ENCODE results near the gene HTD2.

Gene HTD2

DNA sequence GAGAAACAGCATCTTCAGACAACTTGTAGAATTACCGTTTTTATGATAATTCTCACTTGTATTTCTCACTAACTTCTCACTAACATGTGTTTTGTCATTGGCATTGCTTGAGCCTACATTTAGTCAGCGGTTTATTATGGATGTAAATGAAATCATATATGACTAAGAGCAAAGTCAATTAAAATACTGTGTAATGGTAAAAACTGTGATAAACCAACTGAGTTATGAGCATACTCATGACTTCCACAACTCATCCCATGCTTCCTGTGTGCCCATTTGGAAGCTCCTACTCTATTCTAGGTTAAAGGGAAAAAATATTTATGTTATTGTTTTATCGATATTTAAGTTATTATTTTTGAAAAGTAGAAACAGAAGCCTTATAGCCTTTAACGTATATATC, 39.1 kb downstream of the HTD2 start:
- TF ChIP-seq, protein P1, sequence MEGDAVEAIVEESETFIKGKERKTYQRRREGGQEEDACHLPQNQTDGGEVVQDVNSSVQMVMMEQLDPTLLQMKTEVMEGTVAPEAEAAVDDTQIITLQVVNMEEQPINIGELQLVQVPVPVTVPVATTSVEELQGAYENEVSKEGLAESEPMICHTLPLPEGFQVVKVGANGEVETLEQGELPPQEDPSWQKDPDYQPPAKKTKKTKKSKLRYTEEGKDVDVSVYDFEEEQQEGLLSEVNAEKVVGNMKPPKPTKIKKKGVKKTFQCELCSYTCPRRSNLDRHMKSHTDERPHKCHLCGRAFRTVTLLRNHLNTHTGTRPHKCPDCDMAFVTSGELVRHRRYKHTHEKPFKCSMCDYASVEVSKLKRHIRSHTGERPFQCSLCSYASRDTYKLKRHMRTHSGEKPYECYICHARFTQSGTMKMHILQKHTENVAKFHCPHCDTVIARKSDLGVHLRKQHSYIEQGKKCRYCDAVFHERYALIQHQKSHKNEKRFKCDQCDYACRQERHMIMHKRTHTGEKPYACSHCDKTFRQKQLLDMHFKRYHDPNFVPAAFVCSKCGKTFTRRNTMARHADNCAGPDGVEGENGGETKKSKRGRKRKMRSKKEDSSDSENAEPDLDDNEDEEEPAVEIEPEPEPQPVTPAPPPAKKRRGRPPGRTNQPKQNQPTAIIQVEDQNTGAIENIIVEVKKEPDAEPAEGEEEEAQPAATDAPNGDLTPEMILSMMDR (IDR thresholded peaks at IDR 0.05; ENCODE audit: low read depth, low read length): no peak

DNA sequence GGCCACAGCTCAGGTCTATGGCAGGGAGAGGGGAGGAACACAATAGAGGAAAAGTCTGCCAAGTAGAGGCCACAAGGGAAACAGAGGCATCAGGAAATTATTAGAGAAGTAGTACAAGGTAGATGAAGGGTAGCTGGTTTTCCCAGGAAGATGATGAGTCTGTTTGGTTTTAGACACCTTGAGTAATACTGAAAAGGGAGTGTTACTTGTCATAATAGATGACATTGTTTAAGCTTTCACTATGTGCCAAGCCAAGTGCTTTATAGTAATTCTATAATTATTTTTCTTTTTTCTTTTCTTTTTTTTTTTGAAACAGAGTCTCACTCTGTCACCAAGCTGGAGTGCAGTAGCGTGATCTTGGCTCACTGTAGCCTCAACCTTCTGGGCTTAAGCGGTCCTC, 40.0 kb downstream of the HTD2 start:
- TF ChIP-seq, protein P1 (IDR thresholded peaks at IDR 0.05; ENCODE audit: low read depth, low read length): no peak
- no peak for DNase-seq (ENCODE audit: extremely low read depth, low read depth)

More for the DNA sequence above, 39.1 kb downstream of the HTD2 start:
- DNase-seq (ENCODE audit: extremely low read depth, low read depth): no peak

DNA sequence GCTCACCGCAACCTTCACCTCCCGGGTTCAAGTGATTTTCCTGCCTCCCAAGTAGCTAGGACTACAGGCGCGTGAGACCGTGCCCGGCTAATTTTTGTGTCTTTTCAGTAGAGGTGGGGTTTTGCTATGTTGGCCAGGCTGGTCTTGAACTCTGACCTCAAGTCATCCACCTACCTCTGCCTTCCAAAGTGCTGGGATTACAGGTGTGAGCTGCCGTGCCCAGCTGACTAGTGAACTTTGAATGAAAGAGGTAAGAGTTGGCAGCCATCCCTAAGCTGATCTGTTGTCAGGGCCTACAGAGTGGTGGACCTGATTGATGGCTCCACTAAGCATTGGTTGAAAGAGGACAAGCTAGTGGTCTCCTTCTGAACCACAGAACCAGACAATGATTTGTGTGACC, 41.7 kb downstream of the HTD2 start:
- TF ChIP-seq, protein P1 (IDR thresholded peaks at IDR 0.05; ENCODE audit: low read depth, low read length): no peak
- no peak for DNase-seq (ENCODE audit: extremely low read depth, low read depth)

DNA sequence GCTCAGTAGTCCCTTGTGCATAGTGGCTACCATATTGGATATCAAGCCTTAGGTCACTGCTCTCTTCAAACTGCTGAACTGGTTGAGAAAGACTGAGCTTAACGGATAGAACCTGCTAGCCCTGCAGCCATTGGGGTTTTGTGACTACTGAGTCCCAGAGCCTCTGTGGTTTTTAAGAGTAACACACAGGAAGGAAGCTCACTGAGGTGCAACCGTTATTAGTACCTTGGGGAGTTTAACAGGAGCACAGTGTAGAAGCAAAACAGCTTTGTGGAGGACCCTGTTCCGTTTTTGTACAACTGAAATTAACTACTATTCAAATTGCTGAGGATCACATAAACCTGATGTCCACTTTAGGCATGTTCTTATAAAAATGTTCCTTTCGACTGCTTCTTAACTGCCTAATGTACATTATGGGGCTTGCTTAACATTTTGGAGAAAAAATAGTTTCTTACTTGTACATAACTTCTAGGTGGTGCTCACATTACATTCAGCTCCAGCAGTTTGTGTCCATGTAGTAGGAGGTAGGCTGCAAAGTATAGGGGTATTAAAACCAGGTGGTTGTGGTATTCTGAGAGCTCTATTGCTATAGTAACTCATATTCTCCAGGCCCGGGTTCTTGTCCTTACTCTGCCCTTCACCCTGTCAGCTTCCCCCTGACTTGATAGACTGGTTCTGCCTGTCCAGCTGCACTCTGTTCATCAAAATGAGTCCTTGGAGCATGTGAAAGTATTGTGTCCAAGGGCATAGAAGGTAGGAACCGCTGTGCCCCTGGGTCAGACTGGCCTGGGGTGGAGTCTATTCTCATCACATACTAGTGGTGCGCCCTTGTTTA, 43.7 kb downstream of the HTD2 start:
- TF ChIP-seq, protein P1 (IDR thresholded peaks at IDR 0.05; ENCODE audit: low read depth, low read length): no peak
- no peak for DNase-seq (ENCODE audit: extremely low read depth, low read depth)

DNA sequence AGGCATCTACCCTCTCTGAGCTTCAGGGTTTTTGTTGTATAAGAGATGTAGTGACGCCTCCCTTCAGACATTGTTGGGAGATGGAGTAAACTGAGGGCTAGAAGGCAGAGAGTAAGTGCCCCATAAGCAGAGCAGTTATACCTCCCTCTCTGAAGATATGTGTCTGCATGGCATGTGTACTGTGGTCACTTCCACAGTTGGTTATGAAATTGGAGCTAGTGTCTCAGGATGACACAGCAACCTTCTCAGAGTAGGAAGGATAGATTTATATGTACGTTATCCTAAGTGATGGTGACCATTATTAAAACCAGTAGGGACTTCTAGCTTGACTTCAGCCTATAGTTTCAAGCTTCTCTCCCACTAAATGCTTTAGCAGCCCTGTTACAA, 44.3 kb downstream of the HTD2 start:
- TF ChIP-seq, protein P1 (IDR thresholded peaks at IDR 0.05; ENCODE audit: low read depth, low read length): no peak
- DNase-seq (ENCODE audit: extremely low read depth, low read depth): no peak

DNA sequence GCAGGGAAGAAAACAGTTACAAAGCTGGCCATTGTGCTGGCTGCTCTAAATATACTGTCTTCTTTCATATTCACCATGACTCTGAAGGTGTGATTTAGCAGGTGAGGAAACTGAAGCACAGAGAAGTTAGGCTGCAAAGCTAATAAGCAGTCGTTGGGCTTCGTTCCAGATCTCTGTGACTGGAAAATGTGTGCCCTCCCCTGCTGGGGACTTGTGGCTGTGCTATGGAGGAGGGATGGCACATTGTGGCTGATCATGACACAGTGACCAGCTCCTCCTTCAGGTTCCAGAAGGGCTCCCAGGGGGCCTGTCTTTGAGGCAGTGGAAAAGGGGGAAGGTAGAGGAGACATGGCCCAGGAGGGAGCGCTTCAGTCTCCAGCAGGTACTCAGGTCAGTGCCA, 45.6 kb downstream of the HTD2 start:
- TF ChIP-seq, protein P1 (IDR thresholded peaks at IDR 0.05; ENCODE audit: low read depth, low read length): no peak
- no peak for DNase-seq (ENCODE audit: extremely low read depth, low read depth)

DNA sequence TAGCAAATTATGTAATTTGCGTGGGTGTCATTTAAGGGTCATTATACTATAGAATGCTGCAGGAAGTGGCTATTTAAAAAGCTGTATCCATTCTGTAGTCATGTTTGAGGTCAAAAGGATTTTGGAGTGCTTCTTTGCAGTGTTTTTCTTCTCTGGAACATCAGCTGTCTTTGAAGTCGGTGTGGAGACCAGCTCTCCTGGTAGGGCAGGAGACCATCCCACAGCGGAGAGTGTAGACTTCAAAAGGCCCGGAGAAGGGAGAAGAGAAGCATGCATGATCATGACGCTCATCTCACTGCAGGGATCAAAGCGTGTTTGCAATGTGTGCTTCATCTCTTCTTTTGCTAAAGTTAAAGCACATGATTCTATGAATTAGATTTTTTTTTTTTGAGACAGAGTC, 46.3 kb downstream of the HTD2 start:
- TF ChIP-seq, protein P1 (IDR thresholded peaks at IDR 0.05; ENCODE audit: low read depth, low read length): no peak
- no peak for DNase-seq (ENCODE audit: extremely low read depth, low read depth)
